A549 (cell line): ENCODE results near the gene THRAP3. TPM values are rescaled to one million over a fixed set of nuclear protein-coding genes. Genes with fewer than 3 reads are reported as not detected.
A peak's percentile ranks its signal among the peaks of the same experiment; 100 is the strongest.

Experiments used
- ATAC-seq, 2 experiments: fragments of 200-7000 bp in 1 of 2; fragments of >200 bp in 1 of 2; cut with Nextera tagmentation in 1 of 2; cut with Tn5 transposase in 1 of 2; 3 replicates each; pipeline versions ENCODE4 v1.8.0 to v1.9.1; 2018 to 2020; ENCODE audit warnings: mild to moderate bottlenecking in 1 of 2, moderate library complexity in 1 of 2
- CTCF ChIA-PET: fragments of 300-600 bp; sonication (Branson Sonifier 250); formaldehyde crosslinking; extraction: SDS; loops from one replicate; lab custom pipeline; 2021; ENCODE audit warnings: antibody characterized with exemption, inconsistent platforms; lab: Yijun Ruan, JAX
- POLR2A ChIA-PET: fragments of 350-600 bp; formaldehyde crosslinking; extraction: SDS; loops from one replicate; lab custom pipeline; 2021; ENCODE audit warnings: antibody characterized with exemption, inconsistent platforms; lab: Yijun Ruan, JAX
- DNase-seq, 2 experiments: peaks; one replicate each; pipeline versions ENCODE4 v3.0.0 to v3.0.0-alpha.2; 2011 to 2016; ENCODE audit warnings: low read depth in 1 of 2, low spot score in 1 of 2
- FAIRE-seq: peaks from 2 replicates; lab custom pipeline; 2011; peaks lifted over from hg19 to GRCh38; lab: Jason Lieb, UNC
- H3K27ac ChIP-seq, 2 experiments: fragments of >200 bp; sonication (Bioruptor Twin); formaldehyde crosslinking; 3 replicates each; pipeline ENCODE4 v1.5.1; 2016 to 2017
- H3K4me1 ChIP-seq: fragments of >200 bp; sonication (Bioruptor Twin); formaldehyde crosslinking; 3 replicates; pipeline ENCODE4 v1.6.1; 2016
- H3K4me2 ChIP-seq: fragments of >200 bp; sonication (Bioruptor Twin); formaldehyde crosslinking; 3 replicates; pipeline ENCODE4 v1.6.1; 2016
- H3K4me3 ChIP-seq: fragments of >200 bp; sonication (Bioruptor Twin); formaldehyde crosslinking; 3 replicates; pipeline ENCODE4 v1.5.1; 2016
- H3K9me3 ChIP-seq: fragments of >200 bp; sonication (Bioruptor Twin); formaldehyde crosslinking; 3 replicates; pipeline ENCODE4 v1.6.1; 2016
- BHLHE40 ChIP-seq: IDR thresholded peaks from 2 replicates; pipeline ENCODE4 v1.6.1; 2012; ENCODE audit warnings: low read depth, low read length, inconsistent platforms
- CBX2 ChIP-seq: fragments of 200-600 bp; sonication (generic); IDR thresholded peaks from 2 replicates; pipeline ENCODE4 v1.6.1; 2016; ENCODE audit warnings: low read depth, mild to moderate bottlenecking, borderline replicate concordance
- CEBPB ChIP-seq, 2 experiments: fragments of >200 bp in 1 of 2; sonication (Bioruptor Twin) in 1 of 2; formaldehyde crosslinking in 1 of 2; IDR thresholded peaks; 2 replicates each; pipeline ENCODE4 v1.6.1; 2012 to 2016
- CHD2 ChIP-seq: fragments of 150-350 bp; IDR thresholded peaks from 2 replicates; pipeline ENCODE4 v1.6.1; 2014; ENCODE audit warnings: low read length; ENCODE audit not compliant: partially characterized antibody
- CHD4 ChIP-seq: fragments of 200-600 bp; sonication (generic); IDR thresholded peaks from 2 replicates; pipeline ENCODE4 v1.6.1; 2016; ENCODE audit warnings: antibody characterized with exemption, mild to moderate bottlenecking, borderline replicate concordance
- EHF ChIP-seq: fragments of 250-450 bp; sonication (Bioruptor Pico); IDR thresholded peaks from 2 replicates; pipeline ENCODE4 v1.5.0; 2020; ENCODE audit warnings: mild to moderate bottlenecking
- EHMT2 ChIP-seq: fragments of 200-600 bp; sonication (generic); IDR thresholded peaks from 2 replicates; pipeline ENCODE4 v1.6.1; 2016; ENCODE audit warnings: antibody characterized with exemption, low read depth, mild to moderate bottlenecking, moderate library complexity
- EP300 ChIP-seq, 2 experiments: fragments of >200 bp; sonication (Bioruptor Twin); formaldehyde crosslinking; IDR thresholded peaks; 2 replicates in 1 of 2; 3 replicates in 1 of 2; pipeline ENCODE4 v1.6.1; 2016 to 2017
- FOSB ChIP-seq: fragments of 250-450 bp; sonication (Bioruptor Pico); IDR thresholded peaks from 2 replicates; pipeline ENCODE4 v1.5.0; 2020; ENCODE audit warnings: mild to moderate bottlenecking, moderate library complexity
- GATA3 ChIP-seq: IDR thresholded peaks from 2 replicates; pipeline ENCODE4 v1.6.1; 2012; ENCODE audit warnings: borderline replicate concordance
- HEYL ChIP-seq: fragments of 250-450 bp; sonication (Bioruptor Pico); IDR thresholded peaks from 2 replicates; pipeline ENCODE4 v1.8.0; 2021; ENCODE audit warnings: mild to moderate bottlenecking, moderate library complexity
- HOXA7 ChIP-seq: fragments of 250-450 bp; sonication (Bioruptor Pico); IDR thresholded peaks from 2 replicates; pipeline ENCODE4 v1.5.0; 2020; ENCODE audit warnings: mild to moderate bottlenecking, moderate library complexity
- HOXB13 ChIP-seq: fragments of 250-450 bp; sonication (Bioruptor Pico); IDR thresholded peaks from 2 replicates; pipeline ENCODE4 v1.5.0; 2020; ENCODE audit warnings: low read depth, mild to moderate bottlenecking, moderate library complexity
- HOXB5 ChIP-seq: fragments of 250-450 bp; sonication (Bioruptor Pico); IDR thresholded peaks from 2 replicates; pipeline ENCODE4 v1.5.0; 2020; ENCODE audit warnings: mild to moderate bottlenecking, moderate library complexity
- JUN ChIP-seq, 2 experiments: fragments of >200 bp; sonication (Bioruptor Twin); formaldehyde crosslinking; IDR thresholded peaks; 2 replicates in 1 of 2; 3 replicates in 1 of 2; pipeline ENCODE4 v1.6.1; 2016 to 2017
- KDM1A ChIP-seq: fragments of 200-600 bp; sonication (generic); IDR thresholded peaks from 2 replicates; pipeline ENCODE4 v1.6.1; 2016; ENCODE audit warnings: low read depth, mild to moderate bottlenecking
- NFE2L2 ChIP-seq: fragments of 150-350 bp; conservative IDR thresholded peaks from 2 replicates; pipeline ENCODE4 v1.6.1; 2014; ENCODE audit warnings: low read length
- NR3C1 ChIP-seq: fragments of >200 bp; sonication (Bioruptor Twin); formaldehyde crosslinking; IDR thresholded peaks from 3 replicates; pipeline ENCODE4 v1.6.1; 2017
- RCOR1 ChIP-seq: fragments of 150-350 bp; IDR thresholded peaks from 2 replicates; pipeline ENCODE4 v1.6.1; 2014; ENCODE audit warnings: antibody characterized with exemption, low read length, low read depth
- SREBF2 ChIP-seq: fragments of 450-650 bp; IDR thresholded peaks from 2 replicates; pipeline ENCODE4 v1.6.1; 2014; ENCODE audit warnings: mild to moderate bottlenecking, moderate library complexity
- TFCP2L1 ChIP-seq: fragments of 250-450 bp; sonication (Bioruptor Pico); IDR thresholded peaks from 2 replicates; pipeline ENCODE4 v1.5.0; 2021; ENCODE audit warnings: mild to moderate bottlenecking
- TP53 ChIP-seq: fragments of 250-450 bp; sonication (Bioruptor Pico); IDR thresholded peaks from 2 replicates; pipeline ENCODE4 v1.5.0; 2021; ENCODE audit warnings: mild to moderate bottlenecking, moderate library complexity
- ZC3H11A ChIP-seq: fragments of 450-650 bp; IDR thresholded peaks from 2 replicates; pipeline ENCODE4 v1.6.1; 2014; ENCODE audit warnings: antibody characterized with exemption, mild to moderate bottlenecking
- ZFP36 ChIP-seq: fragments of 450-650 bp; IDR thresholded peaks from 2 replicates; pipeline ENCODE4 v1.6.1; 2014; ENCODE audit warnings: borderline replicate concordance; ENCODE audit not compliant: partially characterized antibody
- WGBS: methylation state at CpG from one replicate; pipeline ENCODE4 v1.1.6; 2017; ENCODE audit errors: missing lambda C conversion rate; 5-methylcytosine and 5-hydroxymethylcytosine counted together
- polyA plus RNA-seq, 4 experiments: library from polyadenylated mRNA; depleted of rRNA in 3 of 4; stranded (reverse); fragments of >200 nt; fragmentation: RNase III in 1 of 4; extraction: RNeasy Plus Mini Kit Qiagen cat#74134 plus additional on column Dnase treatment in 1 of 4; gene quantifications; 2 replicates in 3 of 4; 3 replicates in 1 of 4; pipeline ENCODE4 v1.2.3, GENCODE V29; 2011 to 2017
- TF ChIP-seq, protein P1 (sequence below): fragments of 450-650 bp; IDR thresholded peaks from 2 replicates; pipeline ENCODE4 v1.6.1; 2014; ENCODE audit warnings: antibody characterized with exemption
- TF ChIP-seq, protein P2 (sequence below): fragments of >200 bp; sonication (Bioruptor Twin); formaldehyde crosslinking; IDR thresholded peaks from 3 replicates; pipeline ENCODE4 v1.5.1; 2016
- TF ChIP-seq, protein P3 (sequence below): fragments of 150-350 bp; IDR thresholded peaks from 2 replicates; pipeline ENCODE4 v1.6.1; 2014; ENCODE audit warnings: low read depth, mild to moderate bottlenecking, low read length
- TF ChIP-seq, protein P4 (sequence below): IDR thresholded peaks from 2 replicates; pipeline ENCODE4 v1.6.1; 2012; ENCODE audit warnings: low read depth, borderline replicate concordance

Gene THRAP3
- polyA plus RNA-seq, 2 of the 4 experiments (the other 2 are of a cell fraction): 60.0 to 60.7 TPM

DNA sequence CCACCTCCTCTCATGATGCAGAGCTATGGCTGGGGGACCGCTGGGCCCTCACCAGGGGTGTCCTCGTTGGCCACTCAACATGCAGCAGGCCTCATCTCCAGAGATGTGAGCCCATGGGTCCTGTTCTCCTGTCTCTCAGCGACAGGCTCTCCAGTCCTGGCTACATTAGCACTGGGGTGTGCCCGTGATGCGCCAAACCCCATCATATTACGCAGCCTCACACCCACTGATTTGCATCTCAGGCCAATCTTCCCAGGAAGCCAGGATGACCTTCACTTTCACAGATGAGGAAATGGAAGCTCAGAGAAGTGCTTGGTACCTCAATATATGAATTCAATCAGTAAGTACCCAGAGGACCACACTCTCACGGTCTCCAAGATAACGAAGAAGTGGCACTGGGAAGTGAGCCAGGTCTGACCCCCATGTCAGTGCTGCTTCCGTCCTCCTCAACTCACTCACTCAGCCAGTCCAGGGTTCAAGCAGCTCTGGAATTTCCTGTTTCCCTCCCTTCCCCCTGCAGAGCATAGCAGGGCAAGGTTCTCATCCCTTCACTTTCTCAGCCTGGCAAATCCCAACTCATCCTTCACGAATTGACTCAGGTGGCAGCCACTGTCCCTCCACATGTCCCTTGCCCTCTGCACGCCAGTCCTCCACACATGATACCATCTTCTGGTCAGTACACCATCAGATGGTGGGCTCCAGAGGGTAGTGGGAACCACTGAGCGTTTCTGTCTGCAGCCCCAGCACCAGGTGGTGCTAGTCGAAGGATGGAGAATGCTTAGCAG, 128.1 kb downstream of the THRAP3 start:
- TF ChIP-seq FOSB: no peak
- no peak for TF ChIP-seq SREBF2
- TF ChIP-seq NR3C1: no peak
- TF ChIP-seq TP53: no peak
- TF ChIP-seq EHF: no peak
- TF ChIP-seq RCOR1: no peak
- TF ChIP-seq CHD4: no peak
- no peak for TF ChIP-seq ZFP36
- TF ChIP-seq EP300 (IDR thresholded peaks at IDR 0.05): no peak
- TF ChIP-seq BHLHE40: no peak
- TF ChIP-seq NFE2L2: no peak
- no peak for TF ChIP-seq TFCP2L1 (CRISPR knock-in tag)
- no peak for TF ChIP-seq CHD2
- TF ChIP-seq HOXB5 (CRISPR knock-in tag): no peak
- TF ChIP-seq, protein P1, sequence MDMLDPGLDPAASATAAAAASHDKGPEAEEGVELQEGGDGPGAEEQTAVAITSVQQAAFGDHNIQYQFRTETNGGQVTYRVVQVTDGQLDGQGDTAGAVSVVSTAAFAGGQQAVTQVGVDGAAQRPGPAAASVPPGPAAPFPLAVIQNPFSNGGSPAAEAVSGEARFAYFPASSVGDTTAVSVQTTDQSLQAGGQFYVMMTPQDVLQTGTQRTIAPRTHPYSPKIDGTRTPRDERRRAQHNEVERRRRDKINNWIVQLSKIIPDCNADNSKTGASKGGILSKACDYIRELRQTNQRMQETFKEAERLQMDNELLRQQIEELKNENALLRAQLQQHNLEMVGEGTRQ: no peak
- no peak for TF ChIP-seq JUN (IDR thresholded peaks at IDR 0.05)
- no peak for TF ChIP-seq EHMT2
- peak overlapping the region; percentile 87 to 93 for H3K27ac ChIP-seq
- no peak overlapping the region for H3K4me3 ChIP-seq
- WGBS: 73% methylated on average over 13 of the region's 13 CpGs
- peaks cover 50% of the 10 kb centered on the region for H3K4me1 ChIP-seq
- DNase-seq: no peak
- POLR2A ChIA-PET: interaction anchor here (1.8 to 2.4 kb wide), 2 partner anchors 34 to 112 kb away, joined by 4 to 9 read pairs; partner anchors contain the start of gene MRPS15
- H3K4me2 ChIP-seq: peak overlapping the region; percentile 80
- CTCF ChIA-PET: interaction anchor here (0.6 to 17.8 kb wide), 10 partner anchors 10 to 253 kb away, joined by 3 to 201 read pairs (median 4); partner anchors contain the start of gene TRAPPC3
- no peak for FAIRE-seq
- ATAC-seq: no peak
- H3K9me3 ChIP-seq: no peaks in the 10 kb centered on the region

DNA sequence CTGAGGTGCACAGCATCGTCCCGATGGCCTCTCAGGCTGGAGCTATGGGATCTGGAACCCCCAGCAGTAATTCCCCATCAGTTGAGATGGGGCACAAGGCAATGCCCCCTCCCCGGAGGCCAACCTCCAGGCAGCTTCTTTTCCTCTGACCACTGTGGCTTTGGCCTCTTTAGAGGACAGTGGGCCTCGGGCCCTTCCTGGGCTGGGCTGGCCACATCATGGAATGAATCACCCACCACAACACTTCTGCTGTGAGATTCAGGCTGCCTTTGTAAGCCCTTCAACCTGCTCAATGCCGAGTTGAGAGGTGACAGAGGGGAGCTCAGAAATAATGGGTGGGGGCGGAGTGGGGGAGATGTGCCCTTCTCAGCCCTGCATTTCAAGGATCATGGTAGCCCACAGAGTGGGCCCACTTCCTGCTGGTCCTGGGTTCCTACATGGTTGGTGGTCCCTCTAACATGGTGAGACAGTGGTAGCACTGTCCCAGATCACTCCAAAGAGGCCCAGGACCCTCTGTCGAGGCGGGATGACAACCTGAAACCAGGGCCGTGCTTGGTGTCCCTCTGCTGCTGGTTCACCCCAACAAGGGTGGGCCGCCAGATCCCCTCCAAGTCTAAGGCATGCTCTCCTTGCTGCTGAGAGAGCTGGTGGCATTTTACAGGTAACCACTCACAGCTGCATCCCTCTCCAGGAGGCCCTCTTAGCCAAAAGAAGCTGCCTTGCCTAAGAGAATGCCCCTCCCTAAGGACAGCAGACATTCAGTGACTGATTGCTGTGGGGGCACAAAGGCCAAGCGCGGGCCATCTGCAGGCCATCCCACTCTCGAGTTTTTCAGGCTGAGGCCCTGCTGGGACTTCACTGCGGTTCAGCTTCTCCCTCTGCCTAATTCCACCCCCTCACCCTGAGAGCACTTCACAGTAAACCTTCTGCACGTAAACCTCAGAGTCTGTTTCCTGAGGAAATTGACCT, 129.0 kb downstream of the THRAP3 start:
- ChIA-PET CTCF (interaction anchor here (0.6 to 17.8 kb wide), 8 partner anchors 10 to 254 kb away, joined by 3 to 201 read pairs (median 4); no protein-coding TSS in a partner anchor), POLR2A (no interaction called here)
- H3K9me3 ChIP-seq: no peaks in the 10 kb centered on the region
- FAIRE-seq: no peak
- TF ChIP-seq NR3C1 (no peak), TP53 (no peak), HOXA7 (CRISPR knock-in tag) (no peak), CHD2 (no peak), CHD4 (no peak), ZC3H11A (no peak), HOXB13 (CRISPR knock-in tag) (no peak), FOSB (no peak), CBX2 (no peak), TFCP2L1 (CRISPR knock-in tag) (no peak), HEYL (CRISPR knock-in tag) (no peak), CEBPB (IDR thresholded peaks at IDR 0.05) (no peak), EHMT2 (no peak), KDM1A (no peak), GATA3 (no peak)
- TF ChIP-seq, protein P2, sequence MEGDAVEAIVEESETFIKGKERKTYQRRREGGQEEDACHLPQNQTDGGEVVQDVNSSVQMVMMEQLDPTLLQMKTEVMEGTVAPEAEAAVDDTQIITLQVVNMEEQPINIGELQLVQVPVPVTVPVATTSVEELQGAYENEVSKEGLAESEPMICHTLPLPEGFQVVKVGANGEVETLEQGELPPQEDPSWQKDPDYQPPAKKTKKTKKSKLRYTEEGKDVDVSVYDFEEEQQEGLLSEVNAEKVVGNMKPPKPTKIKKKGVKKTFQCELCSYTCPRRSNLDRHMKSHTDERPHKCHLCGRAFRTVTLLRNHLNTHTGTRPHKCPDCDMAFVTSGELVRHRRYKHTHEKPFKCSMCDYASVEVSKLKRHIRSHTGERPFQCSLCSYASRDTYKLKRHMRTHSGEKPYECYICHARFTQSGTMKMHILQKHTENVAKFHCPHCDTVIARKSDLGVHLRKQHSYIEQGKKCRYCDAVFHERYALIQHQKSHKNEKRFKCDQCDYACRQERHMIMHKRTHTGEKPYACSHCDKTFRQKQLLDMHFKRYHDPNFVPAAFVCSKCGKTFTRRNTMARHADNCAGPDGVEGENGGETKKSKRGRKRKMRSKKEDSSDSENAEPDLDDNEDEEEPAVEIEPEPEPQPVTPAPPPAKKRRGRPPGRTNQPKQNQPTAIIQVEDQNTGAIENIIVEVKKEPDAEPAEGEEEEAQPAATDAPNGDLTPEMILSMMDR: no peak
- TF ChIP-seq, protein P3, sequence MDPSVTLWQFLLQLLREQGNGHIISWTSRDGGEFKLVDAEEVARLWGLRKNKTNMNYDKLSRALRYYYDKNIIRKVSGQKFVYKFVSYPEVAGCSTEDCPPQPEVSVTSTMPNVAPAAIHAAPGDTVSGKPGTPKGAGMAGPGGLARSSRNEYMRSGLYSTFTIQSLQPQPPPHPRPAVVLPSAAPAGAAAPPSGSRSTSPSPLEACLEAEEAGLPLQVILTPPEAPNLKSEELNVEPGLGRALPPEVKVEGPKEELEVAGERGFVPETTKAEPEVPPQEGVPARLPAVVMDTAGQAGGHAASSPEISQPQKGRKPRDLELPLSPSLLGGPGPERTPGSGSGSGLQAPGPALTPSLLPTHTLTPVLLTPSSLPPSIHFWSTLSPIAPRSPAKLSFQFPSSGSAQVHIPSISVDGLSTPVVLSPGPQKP: no peak
- TF ChIP-seq, protein P4, sequence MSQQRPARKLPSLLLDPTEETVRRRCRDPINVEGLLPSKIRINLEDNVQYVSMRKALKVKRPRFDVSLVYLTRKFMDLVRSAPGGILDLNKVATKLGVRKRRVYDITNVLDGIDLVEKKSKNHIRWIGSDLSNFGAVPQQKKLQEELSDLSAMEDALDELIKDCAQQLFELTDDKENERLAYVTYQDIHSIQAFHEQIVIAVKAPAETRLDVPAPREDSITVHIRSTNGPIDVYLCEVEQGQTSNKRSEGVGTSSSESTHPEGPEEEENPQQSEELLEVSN: no peak
- no peak for ATAC-seq
- peaks cover 50% of the 10 kb centered on the region for H3K4me1 ChIP-seq
- DNase-seq: no peak
- H3K4me2 ChIP-seq: peak overlapping the region; percentile 80
- H3K4me3 ChIP-seq: no peak overlapping the region
- H3K27ac ChIP-seq: peak overlapping the region; percentile 87 to 93; a peak in 4 of 6 replicates
- 94% methylated on average over 8 of the region's 15 CpGs for WGBS
